ENCODE measurements around the gene RXRB. TPM values are rescaled to one million over a fixed set of nuclear protein-coding genes. Genes with fewer than 3 reads are reported as not detected.

The RXRB gene
- total RNA-seq, 1 experiment from 2014 or later: 30.4 TPM

DNA sequence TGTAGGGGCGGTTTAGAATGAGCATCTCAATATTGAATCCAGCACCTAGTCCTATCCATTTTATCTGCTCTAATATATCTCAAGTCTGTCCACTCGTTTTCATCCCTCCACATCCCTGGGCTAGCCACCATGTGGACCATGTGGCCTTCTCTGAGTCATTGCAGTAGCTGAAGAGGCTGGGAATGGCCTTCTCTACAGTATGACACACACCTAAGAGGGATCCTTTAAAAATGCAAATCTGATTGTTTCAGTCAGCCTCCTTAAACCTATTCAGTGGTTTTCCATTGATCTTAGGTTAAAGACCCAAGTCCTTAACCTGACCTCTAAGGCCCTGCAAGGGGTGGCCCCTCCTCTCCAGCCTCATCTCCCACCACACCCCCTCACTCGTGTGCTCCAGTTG lies 17.2 kb upstream of the RXRB start:
- BruUV-seq (replicated peaks): no TSS peak
- Mint-ChIP-seq H3K27me3 (ENCODE audit: insufficient read depth, unreplicated experiment) (peaks cover 16% of the 10 kb centered on the region), H3K4me3 (ENCODE audit: unreplicated experiment) (no peak overlapping the region), H3K27ac (ENCODE audit: unreplicated experiment) (no peak overlapping the region), H3K36me3 (ENCODE audit: insufficient read depth, unreplicated experiment) (peaks cover 5% of the 10 kb centered on the region), H3K4me1 (ENCODE audit: low read depth, unreplicated experiment) (peaks cover 11% of the 10 kb centered on the region), H3K9me3 (ENCODE audit: unreplicated experiment) (no peaks in the 10 kb centered on the region)
- Histone ChIP-seq H3K4me1 (0 out of 2 replicates have a peak, but pooled peaks cover 4% of the 10 kb centered on the region), H3K4me3 (ENCODE audit: low read depth, low read length) (no peak overlapping the region), H3K27me3 (replicated peaks; ENCODE audit: control insufficient read depth, insufficient read depth, low read length) (no peaks in the 10 kb centered on the region), H3K9me3 (no peaks in the 10 kb centered on the region), H3K36me3 (ENCODE audit: control insufficient read depth, insufficient read depth, low read length) (no peaks in the 10 kb centered on the region)
- TF ChIP-seq, protein P1, sequence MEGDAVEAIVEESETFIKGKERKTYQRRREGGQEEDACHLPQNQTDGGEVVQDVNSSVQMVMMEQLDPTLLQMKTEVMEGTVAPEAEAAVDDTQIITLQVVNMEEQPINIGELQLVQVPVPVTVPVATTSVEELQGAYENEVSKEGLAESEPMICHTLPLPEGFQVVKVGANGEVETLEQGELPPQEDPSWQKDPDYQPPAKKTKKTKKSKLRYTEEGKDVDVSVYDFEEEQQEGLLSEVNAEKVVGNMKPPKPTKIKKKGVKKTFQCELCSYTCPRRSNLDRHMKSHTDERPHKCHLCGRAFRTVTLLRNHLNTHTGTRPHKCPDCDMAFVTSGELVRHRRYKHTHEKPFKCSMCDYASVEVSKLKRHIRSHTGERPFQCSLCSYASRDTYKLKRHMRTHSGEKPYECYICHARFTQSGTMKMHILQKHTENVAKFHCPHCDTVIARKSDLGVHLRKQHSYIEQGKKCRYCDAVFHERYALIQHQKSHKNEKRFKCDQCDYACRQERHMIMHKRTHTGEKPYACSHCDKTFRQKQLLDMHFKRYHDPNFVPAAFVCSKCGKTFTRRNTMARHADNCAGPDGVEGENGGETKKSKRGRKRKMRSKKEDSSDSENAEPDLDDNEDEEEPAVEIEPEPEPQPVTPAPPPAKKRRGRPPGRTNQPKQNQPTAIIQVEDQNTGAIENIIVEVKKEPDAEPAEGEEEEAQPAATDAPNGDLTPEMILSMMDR (IDR thresholded peaks at IDR 0.05; ENCODE audit: insufficient read depth in 1 of 2, low read depth in 1 of 2, low read length in 1 of 2, severe bottlenecking in 1 of 2, unreplicated experiment in 1 of 2): no peak
- intact Hi-C loops (cut with micrococcal nuclease; ENCODE audit: unreplicated experiment): no loop called here
- no peak for DNase-seq
- CTCF ChIA-PET: no interaction called here
- POLR2A ChIA-PET: no interaction called here

DNA sequence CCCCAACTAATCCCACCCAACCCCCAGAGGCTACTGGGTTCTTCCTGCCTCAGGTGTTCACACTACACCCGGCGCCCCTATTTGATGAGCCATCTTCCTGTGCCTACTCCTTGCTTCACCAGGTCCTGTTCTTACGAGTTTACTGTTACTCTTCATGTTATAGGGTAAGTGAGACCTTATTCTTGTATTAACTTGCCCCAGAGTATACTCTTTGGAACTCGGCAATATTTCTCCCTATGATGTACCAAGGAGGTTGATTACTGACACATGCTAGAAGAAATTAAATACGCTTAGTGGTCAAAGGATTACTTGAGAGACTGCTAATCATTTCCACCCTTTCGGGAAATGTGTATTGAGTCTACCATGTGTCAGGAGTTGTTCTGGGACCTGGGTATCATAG lies 16.8 kb upstream of the RXRB start:
- 0 out of 2 replicates have a peak, but pooled peaks cover 4% of the 10 kb centered on the region for H3K4me1 ChIP-seq
- ChIA-PET POLR2A (interaction anchor here (0.6 kb wide), 1 partner anchor 18 kb away, joined by 6 read pairs; no protein-coding TSS in a partner anchor), CTCF (no interaction called here)
- Mint-ChIP-seq H3K36me3 (ENCODE audit: insufficient read depth, unreplicated experiment) (peaks cover 9% of the 10 kb centered on the region), H3K4me3 (ENCODE audit: unreplicated experiment) (no peak overlapping the region), H3K4me1 (ENCODE audit: low read depth, unreplicated experiment) (peaks cover 15% of the 10 kb centered on the region), H3K27ac (ENCODE audit: unreplicated experiment) (no peak overlapping the region), H3K27me3 (ENCODE audit: insufficient read depth, unreplicated experiment) (peaks cover 15% of the 10 kb centered on the region), H3K9me3 (ENCODE audit: unreplicated experiment) (no peaks in the 10 kb centered on the region)
- H3K9me3 ChIP-seq: no peaks in the 10 kb centered on the region
- TF ChIP-seq, protein P1 (IDR thresholded peaks at IDR 0.05; ENCODE audit: insufficient read depth in 1 of 2, low read depth in 1 of 2, low read length in 1 of 2, severe bottlenecking in 1 of 2, unreplicated experiment in 1 of 2): no peak
- no TSS peak for BruUV-seq (replicated peaks)
- H3K27me3 ChIP-seq (replicated peaks; ENCODE audit: control insufficient read depth, insufficient read depth, low read length): no peaks in the 10 kb centered on the region
- H3K4me3 ChIP-seq (ENCODE audit: low read depth, low read length): no peak overlapping the region
- intact Hi-C loops (cut with micrococcal nuclease; ENCODE audit: unreplicated experiment): no loop called here
- no peaks in the 10 kb centered on the region for H3K36me3 ChIP-seq (ENCODE audit: control insufficient read depth, insufficient read depth, low read length)
- no peak for DNase-seq

DNA sequence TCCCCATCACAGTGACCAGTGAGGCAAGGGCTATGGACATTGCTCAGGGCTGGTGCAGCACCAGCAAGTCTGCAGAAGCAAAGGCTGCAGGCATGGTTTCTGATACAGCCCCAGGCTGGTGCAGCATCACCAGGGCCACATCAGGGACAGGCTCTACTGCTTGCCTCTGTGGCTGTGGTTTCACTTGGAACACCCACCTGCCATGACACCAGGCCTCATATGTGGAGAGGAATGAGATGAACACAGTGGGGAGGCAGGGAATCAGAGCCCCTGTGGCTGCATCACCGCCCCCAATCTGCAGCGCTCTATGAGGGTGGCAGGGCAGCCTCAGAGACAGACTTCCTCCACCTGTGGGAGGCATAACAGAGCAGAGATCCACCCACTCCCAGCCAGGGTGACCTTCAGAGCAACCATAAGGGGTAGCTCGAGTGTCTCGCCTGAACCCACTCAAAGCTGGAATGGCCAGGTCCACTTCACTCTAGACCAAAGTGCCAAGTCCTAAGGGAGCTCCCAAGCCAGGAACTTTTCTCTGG lies 15.7 kb upstream of the RXRB start:
- intact Hi-C loops (cut with micrococcal nuclease; ENCODE audit: unreplicated experiment): no loop called here
- Histone ChIP-seq H3K9me3 (no peaks in the 10 kb centered on the region), H3K4me3 (ENCODE audit: low read depth, low read length) (no peak overlapping the region), H3K27me3 (replicated peaks; ENCODE audit: control insufficient read depth, insufficient read depth, low read length) (no peaks in the 10 kb centered on the region), H3K4me1 (0 out of 2 replicates have a peak, but pooled peaks cover 4% of the 10 kb centered on the region), H3K36me3 (ENCODE audit: control insufficient read depth, insufficient read depth, low read length) (no peaks in the 10 kb centered on the region)
- Mint-ChIP-seq H3K27me3 (ENCODE audit: insufficient read depth, unreplicated experiment) (peaks cover 12% of the 10 kb centered on the region), H3K9me3 (ENCODE audit: unreplicated experiment) (no peaks in the 10 kb centered on the region), H3K4me1 (ENCODE audit: low read depth, unreplicated experiment) (peaks cover 21% of the 10 kb centered on the region), H3K27ac (ENCODE audit: unreplicated experiment) (no peak overlapping the region), H3K36me3 (ENCODE audit: insufficient read depth, unreplicated experiment) (peaks cover 9% of the 10 kb centered on the region), H3K4me3 (ENCODE audit: unreplicated experiment) (no peak overlapping the region)
- DNase-seq: no peak
- BruUV-seq (replicated peaks): no TSS peak
- CTCF ChIA-PET: no interaction called here
- POLR2A ChIA-PET: no interaction called here
- TF ChIP-seq, protein P1 (IDR thresholded peaks at IDR 0.05; ENCODE audit: insufficient read depth in 1 of 2, low read depth in 1 of 2, low read length in 1 of 2, severe bottlenecking in 1 of 2, unreplicated experiment in 1 of 2): no peak
